HG02763 (cell line): ENCODE results near the gene ROBO1.

Experiments
- ATAC-seq: cut with Tn5 transposase; IDR thresholded peaks from one replicate; pipeline ENCODE4 v1.9.1; 2021; ENCODE audit warnings: mild to moderate bottlenecking, moderate library complexity; ENCODE audit not compliant: unreplicated experiment

The ROBO1 gene

DNA sequence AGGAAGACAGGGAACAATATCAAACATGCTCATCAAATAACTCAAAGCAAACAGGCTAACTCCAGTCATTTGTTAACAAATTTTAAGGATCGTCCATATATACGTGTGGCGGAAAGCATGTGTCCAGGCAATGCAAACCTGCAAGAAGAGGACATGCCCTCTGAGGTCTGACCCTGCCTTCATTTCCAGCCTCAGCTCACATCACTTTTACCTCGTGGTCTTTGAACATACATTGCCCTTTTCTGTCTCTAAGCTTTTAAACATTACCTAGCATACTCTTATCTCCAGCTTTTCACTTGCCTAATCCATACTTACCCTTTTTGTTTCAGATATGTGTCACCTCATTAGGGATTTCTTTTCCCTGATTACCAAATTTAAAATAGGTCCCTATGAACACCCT lies 944.4 kb downstream of the ROBO1 start:
- no peak for ATAC-seq

DNA sequence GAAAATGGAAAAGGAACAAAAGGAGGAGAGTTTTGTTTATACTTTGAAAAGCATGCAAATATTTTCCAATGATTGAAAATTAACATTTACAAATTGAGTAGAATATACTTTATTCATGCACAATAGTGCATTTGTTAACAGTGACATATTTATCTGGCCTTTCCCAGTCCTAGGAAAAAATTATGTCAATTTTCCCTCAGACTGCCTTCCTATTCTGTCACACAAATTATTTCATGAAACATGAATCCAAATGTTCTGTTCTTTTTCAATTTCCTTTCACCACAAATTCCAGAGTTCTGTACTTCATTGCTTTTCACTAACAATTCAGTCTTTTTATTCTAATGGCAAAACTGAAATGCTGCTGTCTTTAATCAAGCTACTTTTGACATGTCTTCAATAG lies 945.1 kb downstream of the ROBO1 start:
- ATAC-seq = no peak

DNA sequence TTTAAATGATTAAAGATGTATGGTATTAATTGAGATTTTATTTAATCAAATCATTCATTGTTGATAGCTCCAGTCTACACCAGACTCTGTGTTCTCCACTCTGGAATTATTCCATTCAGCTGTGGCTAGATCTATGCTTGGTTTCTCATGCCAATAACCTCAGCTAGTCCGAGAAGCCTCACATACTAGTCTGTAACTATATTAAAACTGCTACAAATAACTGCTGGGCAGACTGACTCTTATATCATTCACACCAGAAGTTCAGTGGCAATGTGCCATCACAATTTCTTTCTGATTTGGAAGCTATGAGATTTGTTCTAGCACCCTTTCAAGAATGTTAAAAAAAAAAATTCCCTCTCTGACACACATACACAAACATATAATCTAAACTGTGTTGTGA lies 947.3 kb downstream of the ROBO1 start:
- ATAC-seq = no peak

GRCh38 chr3:78818161-78818985 lies 949.4 kb downstream of the ROBO1 start:
- ATAC-seq = no peak

GRCh38 chr3:78814893-78815562 lies 952.8 kb downstream of the ROBO1 start:
- no peak for ATAC-seq

DNA sequence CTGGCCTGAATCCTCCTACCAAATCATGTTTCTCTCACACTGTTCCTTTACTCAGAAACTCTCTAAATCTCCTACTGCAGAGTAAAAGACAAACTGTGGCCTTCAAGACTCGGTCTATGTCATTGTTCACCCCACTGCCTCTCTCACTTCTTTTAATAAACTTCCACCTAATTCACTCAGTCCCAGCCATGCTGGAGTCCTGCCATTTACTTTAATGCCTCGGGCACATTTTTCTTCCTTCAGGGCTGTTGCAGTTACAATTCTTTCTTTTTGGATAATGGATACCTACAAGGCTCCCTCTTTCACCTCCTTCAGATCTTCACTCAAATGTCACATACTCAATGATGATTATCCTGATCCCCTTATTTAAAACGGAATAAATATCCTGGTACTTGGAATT lies 955.6 kb downstream of the ROBO1 start:
- ATAC-seq = no peak

DNA sequence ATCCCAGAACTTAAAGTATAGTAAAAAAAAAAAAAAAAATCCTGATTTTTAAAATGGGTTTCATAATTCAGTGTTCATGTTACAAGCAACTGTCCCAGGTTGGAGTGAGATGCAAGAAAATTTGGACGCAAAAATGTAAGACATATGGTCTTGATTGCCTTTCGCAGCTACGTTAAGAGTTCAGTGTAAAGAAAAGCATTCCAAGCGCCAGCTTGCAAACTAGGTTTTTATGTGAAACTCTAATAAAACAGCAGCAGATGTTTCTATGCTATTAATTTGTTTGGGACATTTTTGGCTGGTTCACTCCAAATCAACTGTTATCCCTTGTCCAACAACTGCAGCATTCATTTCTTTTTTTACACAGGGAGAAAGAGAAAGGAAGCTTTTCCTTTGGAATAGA lies 957.8 kb downstream of the ROBO1 start:
- no peak for ATAC-seq

- no peak for ATAC-seq
Observed at GRCh38 chr3:78804251-78805037, 963.4 kb downstream of the ROBO1 start.

DNA sequence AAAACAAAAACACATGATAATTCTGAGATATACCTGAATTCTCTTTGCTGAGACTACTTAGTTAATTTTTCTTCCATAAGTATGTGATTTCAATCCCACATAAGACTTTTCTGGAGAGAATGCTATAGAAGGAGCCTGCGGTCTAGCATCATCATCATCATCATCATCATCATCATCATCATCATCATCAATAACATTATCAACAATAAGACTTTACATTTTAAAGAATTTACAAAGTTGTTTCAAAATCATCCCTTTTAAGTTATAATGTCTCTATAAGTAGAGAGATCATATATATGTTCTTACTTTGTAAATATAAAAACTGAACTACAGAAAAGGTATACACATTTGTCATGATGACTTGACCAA lies 965.3 kb downstream of the ROBO1 start:
- no peak for ATAC-seq

- no peak for ATAC-seq
Observed at GRCh38 chr3:78801926-78802561, 965.8 kb downstream of the ROBO1 start.

GRCh38 chr3:78799681-78800080 lies 968.1 kb downstream of the ROBO1 start:
- no peak for ATAC-seq

DNA sequence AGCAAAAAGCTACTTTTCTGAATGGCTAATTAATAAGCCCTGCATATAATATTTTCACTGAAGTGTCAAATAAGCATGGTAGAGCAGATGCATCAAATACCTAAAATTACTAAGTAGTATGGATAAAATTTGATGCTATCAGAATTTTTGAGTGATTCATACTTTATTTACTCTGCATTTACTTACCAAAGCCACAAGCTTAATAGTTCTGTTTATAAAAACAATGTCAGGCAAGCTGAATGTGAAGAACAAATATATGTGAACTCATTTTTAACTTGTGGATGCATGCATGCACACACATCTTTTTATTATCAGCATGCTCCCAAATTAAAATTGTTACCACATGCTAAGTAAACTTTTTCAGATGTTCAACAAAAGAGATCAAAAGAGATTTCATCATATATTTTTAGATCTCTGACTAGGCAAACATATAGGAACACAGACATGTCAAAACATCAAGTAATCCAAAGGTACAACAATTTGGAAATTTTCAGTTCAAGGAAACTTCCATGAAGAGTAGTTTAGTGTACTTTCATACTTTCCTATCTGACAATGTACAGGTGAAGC lies 969.4 kb downstream of the ROBO1 start:
- ATAC-seq = no peak

GRCh38 chr3:78794431-78794830 lies 973.4 kb downstream of the ROBO1 start:
- ATAC-seq = no peak

DNA sequence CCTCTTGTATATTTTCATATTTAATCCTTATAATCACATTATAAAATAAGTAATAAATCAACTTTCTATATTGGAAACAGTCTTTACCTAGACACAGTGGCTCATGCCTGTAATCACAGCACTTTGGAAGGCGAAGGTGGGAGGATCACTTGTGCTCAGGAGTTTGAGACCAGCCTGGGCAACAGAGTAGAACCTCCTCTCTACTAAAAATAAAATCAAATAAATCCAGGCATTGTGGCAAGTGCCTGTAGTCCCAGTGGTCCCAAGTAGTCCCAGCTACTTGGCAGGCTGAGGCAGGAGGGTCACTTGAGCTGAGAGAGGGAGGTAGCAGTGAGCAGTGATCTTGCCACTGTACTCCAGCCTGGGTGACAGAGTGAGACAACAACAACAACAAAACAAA lies 975.1 kb downstream of the ROBO1 start:
- ATAC-seq = no peak

DNA sequence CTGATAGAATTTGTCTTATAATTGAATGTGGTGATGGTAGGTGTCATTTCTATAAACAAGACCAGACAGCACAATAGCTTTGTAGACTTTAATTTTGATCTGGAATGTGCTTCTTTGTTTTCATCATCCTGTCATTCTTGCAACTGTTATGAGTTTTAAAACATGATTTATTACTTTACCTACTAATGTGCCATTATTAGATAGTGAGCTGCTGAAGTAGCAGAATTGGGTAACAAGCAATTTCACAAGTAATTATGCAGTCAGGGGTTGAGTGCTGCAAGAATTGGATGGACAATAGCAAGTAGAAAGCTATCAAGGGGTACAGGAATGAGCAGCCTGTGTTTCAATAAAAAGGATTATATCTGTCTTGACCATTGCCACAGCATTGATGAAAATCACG lies 975.6 kb downstream of the ROBO1 start:
- ATAC-seq = no peak

DNA sequence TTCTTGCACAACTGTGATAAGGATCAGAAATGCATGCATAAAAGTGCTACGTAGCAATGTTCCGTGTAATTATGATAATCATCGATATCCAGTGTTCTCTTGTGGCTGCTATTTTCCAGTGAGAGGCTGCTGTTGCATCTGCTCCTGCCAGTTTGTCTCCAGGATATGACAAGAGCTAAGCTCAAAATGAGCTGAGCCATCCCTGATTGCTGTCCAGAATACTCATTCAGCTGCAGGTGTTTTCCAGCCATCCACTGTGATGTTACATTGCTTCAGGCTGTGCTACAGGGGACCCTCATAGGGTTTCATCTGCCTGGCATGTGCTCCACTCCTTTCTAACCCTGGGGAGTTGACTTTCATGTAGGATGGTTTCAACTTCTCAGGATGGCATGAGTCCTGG lies 976.0 kb downstream of the ROBO1 start:
- no peak for ATAC-seq

- ATAC-seq = no peak
Observed at GRCh38 chr3:78788839-78789238, 979.0 kb downstream of the ROBO1 start.

DNA sequence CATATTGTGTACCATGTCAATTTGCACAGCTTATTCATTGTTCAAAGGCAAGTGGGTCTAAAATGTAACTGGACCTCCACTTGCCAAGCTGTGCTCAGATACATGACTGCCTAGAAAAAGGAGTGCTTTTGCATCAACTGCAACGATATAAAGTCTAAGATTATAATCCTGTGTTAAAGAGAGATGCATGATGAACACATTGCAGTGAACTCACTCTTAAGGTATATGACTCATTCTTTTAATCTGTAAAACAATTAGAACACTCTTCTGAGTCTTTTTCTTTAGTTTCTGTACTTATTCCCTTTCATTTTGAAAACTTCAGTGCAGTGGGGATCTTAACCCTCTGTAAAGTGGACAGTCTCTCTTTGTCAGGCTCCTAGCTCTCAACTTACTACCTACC lies 982.8 kb downstream of the ROBO1 start:
- ATAC-seq = no peak

DNA sequence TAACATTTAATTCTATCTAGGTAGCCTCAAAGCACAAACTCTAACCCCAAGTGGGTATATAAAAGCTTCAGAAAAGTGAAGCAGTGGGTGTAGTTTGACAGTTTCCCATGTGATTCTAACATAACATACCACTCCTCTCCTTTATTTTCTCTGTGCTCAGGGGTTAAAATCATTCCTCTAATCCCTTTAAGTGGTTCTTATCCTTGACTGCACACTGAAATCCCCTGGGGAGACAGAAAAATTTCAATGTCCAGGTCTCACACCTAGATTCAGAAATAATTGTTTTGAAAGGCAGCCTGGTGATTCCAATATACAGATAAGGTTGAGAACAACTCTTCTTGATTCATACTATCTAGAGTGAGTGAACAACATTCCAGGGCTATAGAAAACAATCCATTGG lies 986.4 kb downstream of the ROBO1 start:
- no peak for ATAC-seq

DNA sequence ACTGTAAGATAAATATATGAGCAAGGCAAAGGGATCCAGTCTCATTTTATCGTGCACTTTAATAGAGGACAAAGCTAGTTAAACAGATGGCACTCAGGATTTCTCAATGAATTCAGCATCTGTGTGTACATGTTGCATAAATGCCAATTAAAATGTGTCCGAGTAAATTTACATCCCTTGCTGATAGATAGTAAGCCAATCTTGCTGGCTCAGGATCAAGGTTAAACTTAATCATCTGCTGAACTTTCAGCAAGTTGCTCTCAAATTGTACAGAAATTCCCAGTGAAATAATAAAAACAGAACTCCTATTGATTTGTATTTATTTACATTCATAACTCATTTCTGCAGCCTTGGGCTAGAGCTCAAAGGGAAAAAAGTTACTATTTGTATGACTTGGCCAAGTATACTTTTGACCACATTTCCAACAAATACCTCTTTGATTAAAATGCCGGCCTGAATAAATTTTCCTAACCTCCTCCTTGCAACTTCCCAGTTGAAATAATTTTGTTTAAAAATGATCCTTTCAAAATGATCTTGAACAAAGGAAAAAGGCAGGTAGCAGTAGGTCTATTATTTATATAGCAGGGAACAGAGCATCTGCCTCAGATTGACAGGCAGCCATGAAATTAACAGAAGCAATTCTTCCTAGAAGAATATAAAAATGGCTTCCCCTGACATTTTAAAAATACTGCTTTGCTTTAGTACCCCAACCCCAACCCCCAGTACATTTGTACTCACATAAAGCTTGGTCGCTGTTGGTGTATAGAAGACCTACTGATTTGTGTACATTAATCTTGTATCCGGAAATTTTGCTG lies 1001.9 kb downstream of the ROBO1 start:
- ATAC-seq = no peak
